Measurements from ENCODE around the gene ARHGAP26. TPM values are rescaled to one million over a fixed set of nuclear protein-coding genes. Genes with fewer than 3 reads are reported as not detected.

The ARHGAP26 gene
- total and polyA plus RNA-seq, 4 donors: 5.4 to 52.3 (median 30.4) TPM

DNA sequence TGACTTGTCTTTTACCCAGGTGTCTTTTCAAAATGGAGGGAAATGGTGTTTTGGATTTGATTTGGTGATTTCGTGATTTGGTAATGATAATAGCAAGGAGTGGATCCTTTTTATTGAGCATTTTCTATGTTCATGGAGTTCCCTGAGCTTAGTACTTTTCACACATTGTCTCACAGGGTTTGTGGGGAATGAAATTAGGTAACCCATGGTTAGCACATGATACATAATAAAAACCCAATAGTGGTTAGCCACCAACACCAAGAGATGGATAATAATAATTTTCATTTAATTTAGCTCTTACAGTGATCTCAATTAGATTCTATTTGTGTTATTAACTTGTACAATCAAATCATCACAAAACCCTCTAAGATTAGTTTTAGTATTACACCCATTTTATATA, 65.4 kb downstream of the ARHGAP26 start:
- DNase-seq (no peak), ATAC-seq (ENCODE audit: insufficient read depth, low FRiP score) (no peak)
- WGBS, 2 donors: 92 to 94% methylated on average over 1 of the region's 1 CpG
- TF ChIP-seq, protein P1, sequence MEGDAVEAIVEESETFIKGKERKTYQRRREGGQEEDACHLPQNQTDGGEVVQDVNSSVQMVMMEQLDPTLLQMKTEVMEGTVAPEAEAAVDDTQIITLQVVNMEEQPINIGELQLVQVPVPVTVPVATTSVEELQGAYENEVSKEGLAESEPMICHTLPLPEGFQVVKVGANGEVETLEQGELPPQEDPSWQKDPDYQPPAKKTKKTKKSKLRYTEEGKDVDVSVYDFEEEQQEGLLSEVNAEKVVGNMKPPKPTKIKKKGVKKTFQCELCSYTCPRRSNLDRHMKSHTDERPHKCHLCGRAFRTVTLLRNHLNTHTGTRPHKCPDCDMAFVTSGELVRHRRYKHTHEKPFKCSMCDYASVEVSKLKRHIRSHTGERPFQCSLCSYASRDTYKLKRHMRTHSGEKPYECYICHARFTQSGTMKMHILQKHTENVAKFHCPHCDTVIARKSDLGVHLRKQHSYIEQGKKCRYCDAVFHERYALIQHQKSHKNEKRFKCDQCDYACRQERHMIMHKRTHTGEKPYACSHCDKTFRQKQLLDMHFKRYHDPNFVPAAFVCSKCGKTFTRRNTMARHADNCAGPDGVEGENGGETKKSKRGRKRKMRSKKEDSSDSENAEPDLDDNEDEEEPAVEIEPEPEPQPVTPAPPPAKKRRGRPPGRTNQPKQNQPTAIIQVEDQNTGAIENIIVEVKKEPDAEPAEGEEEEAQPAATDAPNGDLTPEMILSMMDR (IDR thresholded peaks at IDR 0.05; ENCODE audit: control extremely low read depth, extremely low read depth): no peak
- no peaks in the 10 kb centered on the region for H3K27me3 ChIP-seq (ENCODE audit: control insufficient read depth in 3 of 3, insufficient read depth in 3 of 3, low read length in 2 of 3)
- no peaks in the 10 kb centered on the region for H3K36me3 ChIP-seq (ENCODE audit: control insufficient read depth in 4 of 4, insufficient read depth in 4 of 4, low read length in 4 of 4)
- no peaks in the 10 kb centered on the region for H3K9me3 ChIP-seq (ENCODE audit: control insufficient read depth in 4 of 4, insufficient read depth in 3 of 4, low read length in 3 of 4)
- H3K4me3 ChIP-seq: no peak overlapping the region
- no peak overlapping the region for H3K9ac ChIP-seq (ENCODE audit: insufficient read depth in 1 of 2, low read length in 2 of 2)
- no peak overlapping the region for H3K27ac ChIP-seq (ENCODE audit: low read depth in 1 of 2, low read length in 1 of 2)
- H3K4me1 ChIP-seq (ENCODE audit: control insufficient read depth in 5 of 5, insufficient read depth in 5 of 5, low read length in 5 of 5): peaks cover 0 to 11% (median 0%) of the 10 kb centered on the region in 5 donors

DNA sequence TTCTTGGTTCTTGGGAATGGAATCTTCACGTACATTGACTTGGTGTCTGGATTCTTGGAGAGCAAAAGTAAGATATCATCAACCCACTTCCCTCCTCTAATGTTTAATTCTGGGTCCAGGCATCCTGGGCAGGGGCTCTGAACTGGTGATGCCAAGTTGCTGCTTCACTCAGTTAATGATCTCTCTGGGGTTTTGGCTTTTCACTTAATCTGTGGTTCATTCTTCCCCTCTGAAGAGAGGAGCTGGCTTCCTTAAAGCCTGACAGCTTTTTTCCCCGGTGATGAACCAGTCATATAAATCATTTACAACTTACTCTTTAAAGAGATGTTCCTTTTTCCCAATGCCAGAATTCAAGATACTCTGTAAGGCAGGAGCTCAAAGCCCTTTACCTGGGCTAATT, 65.9 kb downstream of the ARHGAP26 start:
- Histone ChIP-seq H3K36me3 (ENCODE audit: control insufficient read depth in 4 of 4, insufficient read depth in 4 of 4, low read length in 4 of 4) (no peaks in the 10 kb centered on the region), H3K27me3 (ENCODE audit: control insufficient read depth in 3 of 3, insufficient read depth in 3 of 3, low read length in 2 of 3) (no peaks in the 10 kb centered on the region), H3K4me1 (ENCODE audit: control insufficient read depth in 5 of 5, insufficient read depth in 5 of 5, low read length in 5 of 5) (peaks cover 0 to 13% (median 0%) of the 10 kb centered on the region in 5 donors), H3K27ac (ENCODE audit: low read depth in 1 of 2, low read length in 1 of 2) (no peak overlapping the region), H3K4me3 (no peak overlapping the region), H3K9me3 (ENCODE audit: control insufficient read depth in 4 of 4, insufficient read depth in 3 of 4, low read length in 3 of 4) (no peaks in the 10 kb centered on the region), H3K9ac (ENCODE audit: insufficient read depth in 1 of 2, low read length in 2 of 2) (no peak overlapping the region)
- TF ChIP-seq, protein P1 (IDR thresholded peaks at IDR 0.05; ENCODE audit: control extremely low read depth, extremely low read depth): no peak
- ATAC-seq (ENCODE audit: insufficient read depth, low FRiP score) (no peak), DNase-seq (no peak)
- WGBS, 2 donors: 65 to 76% methylated on average over 2 of the region's 2 CpGs

DNA sequence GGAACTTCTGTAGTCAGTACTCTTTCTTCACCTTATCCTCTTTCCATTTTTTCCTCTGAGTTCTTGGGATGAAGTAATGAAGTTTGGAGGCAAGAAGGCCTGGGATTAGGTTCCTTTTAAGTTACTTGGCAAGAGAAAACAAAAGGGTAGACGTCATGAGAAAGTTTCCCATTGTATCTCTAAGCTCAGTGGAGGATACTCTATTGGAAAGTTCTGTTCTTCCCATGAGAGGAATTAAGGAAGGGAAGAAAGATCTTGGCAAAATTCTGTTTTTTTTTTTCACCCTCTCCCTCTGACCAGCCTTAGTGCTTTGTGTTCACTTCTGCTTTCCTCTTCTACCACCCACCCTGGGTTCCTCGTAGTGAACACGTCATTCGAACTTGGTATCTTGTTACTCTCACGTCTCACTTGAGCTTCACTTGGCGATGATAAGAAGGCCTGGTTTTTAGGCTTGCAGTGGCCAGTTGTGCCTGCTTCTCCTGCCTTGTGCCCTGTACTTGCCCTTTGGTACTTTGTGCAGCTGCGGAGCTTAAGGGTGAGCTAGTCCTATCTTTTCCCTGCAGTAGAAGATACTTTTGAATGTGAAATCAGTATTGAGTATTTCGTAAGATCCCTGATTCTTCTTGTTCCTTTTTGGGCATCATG, 67.0 kb downstream of the ARHGAP26 start:
- Histone ChIP-seq H3K9ac (ENCODE audit: insufficient read depth in 1 of 2, low read length in 2 of 2) (no peak overlapping the region), H3K27ac (ENCODE audit: low read depth in 1 of 2, low read length in 1 of 2) (peak overlapping the region in 1 of 2 donors; percentile 7), H3K36me3 (ENCODE audit: control insufficient read depth in 4 of 4, insufficient read depth in 4 of 4, low read length in 4 of 4) (no peaks in the 10 kb centered on the region), H3K4me1 (ENCODE audit: control insufficient read depth in 5 of 5, insufficient read depth in 5 of 5, low read length in 5 of 5) (peaks cover 0 to 17% (median 0%) of the 10 kb centered on the region in 5 donors), H3K27me3 (ENCODE audit: control insufficient read depth in 3 of 3, insufficient read depth in 3 of 3, low read length in 2 of 3) (no peaks in the 10 kb centered on the region), H3K9me3 (ENCODE audit: control insufficient read depth in 4 of 4, insufficient read depth in 3 of 4, low read length in 3 of 4) (no peaks in the 10 kb centered on the region), H3K4me3 (no peak overlapping the region)
- no peak for DNase-seq
- no peak for ATAC-seq (ENCODE audit: insufficient read depth, low FRiP score)
- WGBS, 2 donors: 58 to 76% methylated on average over 8 of the region's 8 CpGs
- TF ChIP-seq, protein P1 (IDR thresholded peaks at IDR 0.05; ENCODE audit: control extremely low read depth, extremely low read depth): no peak

DNA sequence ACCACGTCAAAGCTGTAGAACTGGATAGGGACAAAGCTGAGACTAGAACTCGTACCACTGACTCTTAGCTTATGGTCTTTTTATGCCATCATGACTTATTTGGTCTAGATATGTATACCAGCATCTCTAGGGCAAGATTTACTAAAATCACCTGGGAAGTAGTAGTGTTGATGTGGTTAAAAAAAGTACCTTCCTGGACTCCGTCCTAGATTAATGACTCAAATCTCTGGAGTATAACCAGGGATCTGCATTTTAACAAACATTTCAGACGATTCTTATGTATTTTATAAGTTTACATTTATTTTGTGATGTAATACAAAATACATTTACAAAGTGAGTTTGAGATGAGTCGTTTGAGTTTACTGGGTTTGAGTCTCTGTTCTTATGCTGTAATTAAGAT, 68.7 kb downstream of the ARHGAP26 start:
- Histone ChIP-seq H3K36me3 (ENCODE audit: control insufficient read depth in 4 of 4, insufficient read depth in 4 of 4, low read length in 4 of 4) (no peaks in the 10 kb centered on the region), H3K4me1 (ENCODE audit: control insufficient read depth in 5 of 5, insufficient read depth in 5 of 5, low read length in 5 of 5) (peaks cover 0 to 17% (median 0%) of the 10 kb centered on the region in 5 donors), H3K9ac (ENCODE audit: insufficient read depth in 1 of 2, low read length in 2 of 2) (no peak overlapping the region), H3K4me3 (no peak overlapping the region), H3K27ac (ENCODE audit: low read depth in 1 of 2, low read length in 1 of 2) (no peak overlapping the region), H3K9me3 (ENCODE audit: control insufficient read depth in 4 of 4, insufficient read depth in 3 of 4, low read length in 3 of 4) (no peaks in the 10 kb centered on the region), H3K27me3 (ENCODE audit: control insufficient read depth in 3 of 3, insufficient read depth in 3 of 3, low read length in 2 of 3) (no peaks in the 10 kb centered on the region)
- ATAC-seq (ENCODE audit: insufficient read depth, low FRiP score) (no peak), DNase-seq (no peak)
- WGBS, 2 donors: 78 to 91% methylated on average over 5 of the region's 5 CpGs
- TF ChIP-seq, protein P1 (IDR thresholded peaks at IDR 0.05; ENCODE audit: control extremely low read depth, extremely low read depth): no peak

All from lung (tissue), 12 donors.